OCI-LY3 (cell line): ENCODE results near the gene CALD1.

ENCODE experiments used
- H2AFZ ChIP-seq: fragments of 200-600, 300-600 bp; shearing (Covaris generic); 2 replicates; pipeline ENCODE4 v1.6.0; 2014; ENCODE audit warnings: antibody characterized with exemption, low read depth, low read length
- H3K27ac ChIP-seq: fragments of 200-600, 300-600 bp; sonication (generic); 2 replicates; pipeline ENCODE4 v1.5.1; 2014; ENCODE audit warnings: mild to moderate bottlenecking, low read length, moderate library complexity, mixed read lengths
- H3K27me3 ChIP-seq: fragments of 200-600, 300-600 bp; sonication (generic); 2 replicates; pipeline ENCODE4 v1.6.1; 2014; ENCODE audit warnings: low read depth, low read length, mixed read lengths
- H3K36me3 ChIP-seq: fragments of 200-600, 300-600 bp; sonication (generic); replicated peaks from 2 replicates; pipeline ENCODE3; 2014; ENCODE audit warnings: low read depth, low read length, mixed read lengths
- H3K4me1 ChIP-seq: fragments of 300-600, 200-600 bp; sonication (generic); 2 replicates; pipeline ENCODE4 v1.6.1; 2014; ENCODE audit warnings: low read length, mixed read lengths
- H3K4me2 ChIP-seq: fragments of 200-600, 300-600 bp; sonication (generic); 2 replicates; pipeline ENCODE4 v1.6.1; 2014; ENCODE audit warnings: low read length, mixed read lengths
- H3K4me3 ChIP-seq: fragments of 300-600, 200-600 bp; sonication (generic); 2 replicates; pipeline ENCODE4 v1.5.1; 2014; ENCODE audit warnings: antibody characterized with exemption, mild to moderate bottlenecking, low read length, moderate library complexity
- H3K79me2 ChIP-seq: fragments of 300-600, 200-600 bp; shearing (Covaris generic); 2 replicates; pipeline ENCODE4 v1.6.1; 2014; ENCODE audit warnings: mild to moderate bottlenecking, low read length, mixed read lengths
- H3K9ac ChIP-seq: fragments of 300-600, 200-600 bp; shearing (Covaris generic); 2 replicates; pipeline ENCODE4 v1.6.0; 2014; ENCODE audit warnings: mild to moderate bottlenecking, low read length, moderate library complexity
- H3K9me3 ChIP-seq: fragments of 200-600, 300-600 bp; shearing (Covaris generic); 2 replicates; pipeline ENCODE4 v1.6.1; 2014; ENCODE audit warnings: low read length, mixed read lengths; ENCODE audit not compliant: insufficient read depth
- H4K20me1 ChIP-seq: fragments of 200-600, 300-600 bp; sonication (generic); 2 replicates; pipeline ENCODE4 v1.6.1; 2016; ENCODE audit warnings: low read length, mixed read lengths; ENCODE audit not compliant: insufficient read depth
- CTCF ChIP-seq: fragments of 200-600, 300-600 bp; sonication (generic); IDR thresholded peaks from 2 replicates; pipeline ENCODE4 v1.5.1; 2014; ENCODE audit warnings: antibody characterized with exemption, low read length, low read depth
- EZH2phosphoT487 ChIP-seq: fragments of 200-600 bp; shearing (Covaris generic); IDR thresholded peaks from 2 replicates; pipeline ENCODE4 v1.6.1; 2018; ENCODE audit warnings: antibody characterized with exemption, mixed run types, low read depth

The CALD1 gene

DNA sequence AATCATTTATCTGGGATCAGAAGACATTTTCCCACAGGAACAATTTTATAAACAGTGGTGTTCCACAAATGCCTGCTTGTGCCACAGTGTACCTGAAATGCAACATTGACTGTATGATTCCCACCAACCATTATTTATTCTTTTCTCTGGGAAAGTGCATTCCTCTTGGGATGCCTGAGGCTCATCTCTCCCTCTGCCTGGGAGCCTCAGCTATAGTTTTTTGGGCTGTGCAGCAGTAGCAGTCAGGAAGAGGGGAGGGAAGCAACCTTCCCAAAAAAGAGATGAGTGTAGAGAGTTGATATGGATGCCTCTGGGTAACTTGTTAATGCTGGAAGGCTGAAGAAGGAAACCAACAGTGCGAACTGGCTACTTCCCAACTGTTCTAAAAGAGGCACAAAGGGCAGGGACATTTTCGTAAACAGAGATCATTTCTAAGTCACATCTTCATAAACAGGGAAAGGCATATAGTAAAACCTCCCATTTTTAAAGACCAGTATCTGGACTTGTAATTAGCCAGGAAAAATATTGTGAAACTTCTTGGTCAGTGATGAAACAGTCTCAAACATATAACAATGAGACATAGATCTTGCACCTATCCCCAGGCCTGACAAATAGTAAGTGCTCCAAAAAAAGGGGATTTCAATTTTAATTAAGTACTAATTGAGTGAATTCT, 1.4 kb upstream of the CALD1 start:
- no peak overlapping the region for H3K9ac ChIP-seq

GRCh38 chr7:134779741-134780065, 269 bp downstream of the CALD1 start:
- Histone ChIP-seq H3K4me3 (no peak overlapping the region), H3K36me3 (no peaks in the 10 kb centered on the region), H3K9me3 (no peaks in the 10 kb centered on the region), H4K20me1 (no peaks in the 10 kb centered on the region), H3K4me1 (peaks cover 15% of the 10 kb centered on the region), H3K4me2 (no peak overlapping the region), H3K27me3 (peaks cover 64% of the 10 kb centered on the region), H3K9ac (no peak overlapping the region), H3K79me2 (no peaks in the 10 kb centered on the region), H3K27ac (no peak overlapping the region), H2AFZ (no peak overlapping the region)
- TF ChIP-seq EZH2phosphoT487 (no peak), CTCF (no peak)

More for the DNA sequence above, 1.4 kb upstream of the CALD1 start:
- Histone ChIP-seq H3K4me1 (peaks cover 15% of the 10 kb centered on the region), H3K27me3 (peaks cover 63% of the 10 kb centered on the region), H4K20me1 (no peaks in the 10 kb centered on the region), H3K4me3 (no peak overlapping the region), H3K36me3 (no peaks in the 10 kb centered on the region), H2AFZ (no peak overlapping the region), H3K9me3 (no peaks in the 10 kb centered on the region), H3K4me2 (no peak overlapping the region), H3K79me2 (no peaks in the 10 kb centered on the region), H3K27ac (no peak overlapping the region)
- TF ChIP-seq EZH2phosphoT487 = no peak
- no peak for TF ChIP-seq CTCF

GRCh38 chr7:134780166-134780828, 863 bp downstream of the CALD1 start:
- Histone ChIP-seq H3K4me1 (peaks cover 15% of the 10 kb centered on the region), H3K79me2 (no peaks in the 10 kb centered on the region), H3K27me3 (peaks cover 64% of the 10 kb centered on the region), H3K9me3 (no peaks in the 10 kb centered on the region), H3K27ac (no peak overlapping the region), H3K9ac (no peak overlapping the region), H4K20me1 (no peaks in the 10 kb centered on the region), H3K4me2 (no peak overlapping the region), H2AFZ (no peak overlapping the region), H3K36me3 (no peaks in the 10 kb centered on the region), H3K4me3 (no peak overlapping the region)
- no peak for TF ChIP-seq EZH2phosphoT487
- TF ChIP-seq CTCF = no peak

DNA sequence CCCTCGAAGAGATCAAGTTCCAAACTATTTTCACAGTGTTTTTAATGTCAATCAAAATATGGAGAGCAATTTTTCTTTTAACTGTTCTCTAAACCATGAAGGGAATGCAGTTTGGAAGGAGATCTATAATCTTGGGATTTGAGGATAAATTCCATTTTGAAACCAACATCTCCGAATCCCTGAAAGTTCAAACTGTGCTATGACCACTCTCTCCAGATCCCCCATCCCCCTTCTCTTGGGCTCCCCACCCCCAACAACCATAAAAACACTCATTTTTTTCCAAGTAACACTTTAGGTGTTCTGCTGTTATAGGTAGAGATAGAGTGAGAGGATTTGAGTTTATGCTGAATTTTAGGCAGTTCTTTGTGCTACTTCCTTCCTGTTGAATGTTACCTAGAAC, 1.7 kb downstream of the CALD1 start:
- Histone ChIP-seq H4K20me1 (no peaks in the 10 kb centered on the region), H3K4me1 (peaks cover 15% of the 10 kb centered on the region), H3K4me3 (no peak overlapping the region), H3K36me3 (no peaks in the 10 kb centered on the region), H3K9me3 (no peaks in the 10 kb centered on the region), H3K4me2 (no peak overlapping the region), H3K27ac (no peak overlapping the region), H3K79me2 (no peaks in the 10 kb centered on the region), H3K9ac (no peak overlapping the region), H2AFZ (no peak overlapping the region), H3K27me3 (peaks cover 62% of the 10 kb centered on the region)
- no peak for TF ChIP-seq CTCF
- TF ChIP-seq EZH2phosphoT487 = no peak
